MG63 (cell line): ENCODE measurements around the gene H2BW1. TPM values are rescaled to one million over a fixed set of nuclear protein-coding genes. Genes with fewer than 3 reads are reported as not detected.

ENCODE experiments used
- total RNA-seq: library from RNA; depleted of rRNA; stranded (reverse); fragments of >200 nt; shearing (Covaris generic); gene quantifications from 2 replicates; pipeline ENCODE4 v1.2.3, GENCODE V29; 2014; ENCODE audit warnings: low replicate concordance; rRNA removed

Gene H2BW1
- total RNA-seq, 1 experiment from 2014 or later: not detected

Other genes starting within 250 kb of the H2BW1 start
- gene PLP1, start 236.9 kb downstream of the H2BW1 start, total RNA-seq: not detected in 2 replicates
- 0.15 and 0.26 TPM in 2 replicates for gene RAB9B, start 181.5 kb downstream of the H2BW1 start, total RNA-seq
- gene TMSB15B, start 51.1 kb downstream of the H2BW1 start, total RNA-seq: 8.6 and 44.0 TPM in 2 replicates
- gene H2BW2, start 26.2 kb upstream of the H2BW1 start, total RNA-seq: not detected in 2 replicates
- 0.10 TPM in 1 of 2 replicates, not detected in the other for gene TMSB15C, start 62.5 kb upstream of the H2BW1 start, total RNA-seq
- not detected in 2 replicates for gene ZCCHC18, start 98.8 kb upstream of the H2BW1 start, total RNA-seq
- gene SLC25A53, start 143.3 kb upstream of the H2BW1 start, total RNA-seq: 4.4 and 6.0 TPM in 2 replicates
- gene FAM199X, start 152.7 kb upstream of the H2BW1 start, total RNA-seq: 12.7 and 13.3 TPM in 2 replicates
- not detected in 2 replicates for gene ESX1, start 241.2 kb upstream of the H2BW1 start, total RNA-seq